Measurements from ENCODE around the gene MKNK2. TPM values are rescaled to one million over a fixed set of nuclear protein-coding genes. Genes with fewer than 3 reads are reported as not detected.

The MKNK2 gene
- total and polyA plus RNA-seq, 2 donors (not counting 1 experiment from before 2014, with no cell fraction given): 24.7 to 409 TPM

- DNase-seq (ENCODE audit: low read depth in 2 of 2): no peak
- TF ChIP-seq CTCF (conservative IDR thresholded peaks at IDR 0.05 in 1 of 2, IDR thresholded peaks at IDR 0.05 in 1 of 2; ENCODE audit: low read depth in 1 of 2, low read length in 2 of 2): no peak
- no peak for TF ChIP-seq EZH2 (IDR thresholded peaks at IDR 0.05; ENCODE audit: low read length, missing control alignments)
- H3K27me3 ChIP-seq (ENCODE audit: control insufficient read depth, insufficient read depth, low read length): no peaks in the 10 kb centered on the region
Observed at GRCh38 chr19:1999856-2000515, 51.1 kb downstream of the MKNK2 start.

GRCh38 chr19:1998712-1999708, 52.0 kb downstream of the MKNK2 start:
- no peak overlapping the region for H3K4me2 ChIP-seq (ENCODE audit: extremely low read depth, insufficient read depth, low read length)
- no peak overlapping the region for H3K4me3 ChIP-seq (replicated peaks in 1 of 4; ENCODE audit: control extremely low read depth in 1 of 4, insufficient read depth in 1 of 4, low read depth in 3 of 4, low read length in 4 of 4)
- H3K9ac ChIP-seq (ENCODE audit: insufficient read depth, low read length): no peak overlapping the region
- H3K27ac ChIP-seq (ENCODE audit: insufficient read depth, low read length): no peak overlapping the region
- no peaks in the 10 kb centered on the region for H3K79me2 ChIP-seq (ENCODE audit: control insufficient read depth, insufficient read depth, low read length)
- H3K27me3 ChIP-seq (ENCODE audit: control insufficient read depth, insufficient read depth, low read length): no peaks in the 10 kb centered on the region
- no peak for DNase-seq (ENCODE audit: low read depth in 2 of 2)
- H2AFZ ChIP-seq (ENCODE audit: low read length): no peak overlapping the region
- no peaks in the 10 kb centered on the region for H3K4me1 ChIP-seq (ENCODE audit: control insufficient read depth, extremely low read depth, insufficient read depth, low read length)
- TF ChIP-seq CTCF (conservative IDR thresholded peaks at IDR 0.05 in 1 of 2, IDR thresholded peaks at IDR 0.05 in 1 of 2; ENCODE audit: low read depth in 1 of 2, low read length in 2 of 2): no peak
- TF ChIP-seq EZH2 (IDR thresholded peaks at IDR 0.05; ENCODE audit: low read length, missing control alignments): no peak
- no peaks in the 10 kb centered on the region for H3K9me3 ChIP-seq (ENCODE audit: control insufficient read depth, insufficient read depth, low read depth, low read length)
- H3K36me3 ChIP-seq (ENCODE audit: control insufficient read depth, insufficient read depth, low read length): peaks cover 5% of the 10 kb centered on the region
- H4K20me1 ChIP-seq (ENCODE audit: control insufficient read depth, extremely low read depth, insufficient read depth, low read length): no peaks in the 10 kb centered on the region

More at GRCh38 chr19:1999856-2000515, 51.1 kb downstream of the MKNK2 start:
- H3K36me3 ChIP-seq (ENCODE audit: control insufficient read depth, insufficient read depth, low read length): peaks cover 5% of the 10 kb centered on the region
- no peak overlapping the region for H3K9ac ChIP-seq (ENCODE audit: insufficient read depth, low read length)
- H3K4me2 ChIP-seq (ENCODE audit: extremely low read depth, insufficient read depth, low read length): no peak overlapping the region
- H4K20me1 ChIP-seq (ENCODE audit: control insufficient read depth, extremely low read depth, insufficient read depth, low read length): no peaks in the 10 kb centered on the region
- H3K4me1 ChIP-seq (ENCODE audit: control insufficient read depth, extremely low read depth, insufficient read depth, low read length): no peaks in the 10 kb centered on the region
- H3K9me3 ChIP-seq (ENCODE audit: control insufficient read depth, insufficient read depth, low read depth, low read length): no peaks in the 10 kb centered on the region
- H2AFZ ChIP-seq (ENCODE audit: low read length): no peak overlapping the region
- no peaks in the 10 kb centered on the region for H3K79me2 ChIP-seq (ENCODE audit: control insufficient read depth, insufficient read depth, low read length)
- H3K4me3 ChIP-seq (replicated peaks in 1 of 4; ENCODE audit: control extremely low read depth in 1 of 4, insufficient read depth in 1 of 4, low read depth in 3 of 4, low read length in 4 of 4): no peak overlapping the region
- H3K27ac ChIP-seq (ENCODE audit: insufficient read depth, low read length): no peak overlapping the region

Data from fibroblast of lung (primary cell).